Fibroblast of lung (primary cell): ENCODE data around the gene EGLN3. TPM values are rescaled to one million over a fixed set of nuclear protein-coding genes. Genes with fewer than 3 reads are reported as not detected.
A peak's percentile ranks its signal among the peaks of the same experiment; 100 is the strongest.

Experiments
- DNase-seq, 2 donors: peaks; one replicate each; pipeline versions ENCODE4 v3.0.0 to v3.0.0-alpha.2; 2010; ENCODE audit warnings: low read depth in 2 of 2
- H2AFZ ChIP-seq: 2 replicates; pipeline ENCODE4 v1.5.1; 2012; ENCODE audit warnings: low read length, control low read depth, inconsistent platforms
- H3K27ac ChIP-seq: 2 replicates; pipeline ENCODE4 v1.5.1; 2011; ENCODE audit warnings: low read length, control low read depth; ENCODE audit not compliant: insufficient read depth
- H3K27me3 ChIP-seq: 2 replicates; pipeline ENCODE4 v1.5.1; 2011; ENCODE audit warnings: mild to moderate bottlenecking, low read length; ENCODE audit not compliant: control insufficient read depth, insufficient read depth
- H3K36me3 ChIP-seq: 2 replicates; pipeline ENCODE4 v1.5.1; 2011; ENCODE audit warnings: low read length; ENCODE audit not compliant: control insufficient read depth, insufficient read depth
- H3K4me1 ChIP-seq: 2 replicates; pipeline ENCODE4 v1.5.1; 2011; ENCODE audit warnings: low read length; ENCODE audit not compliant: control insufficient read depth, insufficient read depth; ENCODE audit errors: extremely low read depth
- H3K4me2 ChIP-seq: 2 replicates; pipeline ENCODE4 v1.5.1; 2011; ENCODE audit warnings: low read length, control low read depth; ENCODE audit not compliant: insufficient read depth; ENCODE audit errors: extremely low read depth
- H3K4me3 ChIP-seq, 4 experiments: fragments of 200-600 bp in 1 of 4; sonication (generic) in 1 of 4; replicated peaks in 1 of 4; 2 replicates each; pipeline ENCODE4 v1.5.1; 2011 to 2016; ENCODE audit warnings: low read length in 4 of 4, low read depth in 3 of 4, mild to moderate bottlenecking in 3 of 4, control low read depth in 2 of 4, inconsistent platforms in 1 of 4, mixed read lengths in 1 of 4; ENCODE audit not compliant: insufficient read depth in 1 of 4; ENCODE audit errors: control extremely low read depth in 1 of 4
- H3K79me2 ChIP-seq: 2 replicates; pipeline ENCODE4 v1.5.1; 2012; ENCODE audit warnings: mild to moderate bottlenecking, low read length, inconsistent platforms; ENCODE audit not compliant: control insufficient read depth, insufficient read depth
- H3K9ac ChIP-seq: 2 replicates; pipeline ENCODE4 v1.5.1; 2011; ENCODE audit warnings: mild to moderate bottlenecking, low read length, control low read depth; ENCODE audit not compliant: insufficient read depth
- H3K9me3 ChIP-seq: 2 replicates; pipeline ENCODE4 v1.5.1; 2012; ENCODE audit warnings: low read depth, low read length; ENCODE audit not compliant: control insufficient read depth, insufficient read depth
- H4K20me1 ChIP-seq: 2 replicates; pipeline ENCODE4 v1.5.1; 2011; ENCODE audit warnings: low read length; ENCODE audit not compliant: control insufficient read depth, insufficient read depth; ENCODE audit errors: extremely low read depth
- CTCF ChIP-seq, 2 donors: IDR thresholded peaks in 1 of 2; conservative IDR thresholded peaks in 1 of 2; 1 replicate in 1 of 2; 2 replicates in 1 of 2; pipeline ENCODE4 v1.5.1; 2011 to 2012; ENCODE audit warnings: low read length in 2 of 2, control low read depth in 1 of 2, inconsistent platforms in 1 of 2, low read depth in 1 of 2, mild to moderate bottlenecking in 1 of 2
- EZH2 ChIP-seq: IDR thresholded peaks from 2 replicates; pipeline ENCODE4 v1.5.1; 2012; ENCODE audit warnings: low read length, control low read depth, mild to moderate bottlenecking; ENCODE audit errors: missing control alignments
- polyA plus RNA-seq, 2 donors: library from polyadenylated mRNA; depleted of rRNA in 1 of 2; stranded (reverse) in 1 of 2; unstranded in 1 of 2; fragments of >200 nt; gene quantifications; 2 replicates each; pipeline ENCODE4 v1.2.1, GENCODE V29; 2011 to 2012; ENCODE audit warnings: missing spikeins in 1 of 2
- total RNA-seq: library from RNA; depleted of rRNA; stranded (reverse); fragments of >200 nt; gene quantifications from 2 replicates; pipeline ENCODE4 v1.2.1, GENCODE V29; 2014

Gene EGLN3
- total and polyA plus RNA-seq, 2 donors (not counting 1 experiment from before 2014, with no cell fraction given), result 0.08 to 0.66 TPM

- DNase-seq, result no peak
- no peaks in the 10 kb centered on the region for H3K36me3 ChIP-seq
- TF ChIP-seq EZH2, result no peak
- no peak for TF ChIP-seq CTCF (conservative IDR thresholded peaks at IDR 0.05 in 1 of 2, IDR thresholded peaks at IDR 0.05 in 1 of 2; ENCODE audit: low read depth in 1 of 2, low read length in 2 of 2)
- H4K20me1 ChIP-seq, result no peaks in the 10 kb centered on the region
- no peak overlapping the region for H3K4me3 ChIP-seq
- H3K27ac ChIP-seq, result no peak overlapping the region
- no peak overlapping the region for H3K4me2 ChIP-seq
- H2AFZ ChIP-seq, result no peak overlapping the region
- H3K4me1 ChIP-seq, result no peaks in the 10 kb centered on the region
- H3K9me3 ChIP-seq, result no peaks in the 10 kb centered on the region
- no peaks in the 10 kb centered on the region for H3K79me2 ChIP-seq
- no peak overlapping the region for H3K9ac ChIP-seq
- peaks cover 20% of the 10 kb centered on the region for H3K27me3 ChIP-seq
Measured at GRCh38 chr14:33954016-33954598, 3.2 kb upstream of the EGLN3 start.

DNA sequence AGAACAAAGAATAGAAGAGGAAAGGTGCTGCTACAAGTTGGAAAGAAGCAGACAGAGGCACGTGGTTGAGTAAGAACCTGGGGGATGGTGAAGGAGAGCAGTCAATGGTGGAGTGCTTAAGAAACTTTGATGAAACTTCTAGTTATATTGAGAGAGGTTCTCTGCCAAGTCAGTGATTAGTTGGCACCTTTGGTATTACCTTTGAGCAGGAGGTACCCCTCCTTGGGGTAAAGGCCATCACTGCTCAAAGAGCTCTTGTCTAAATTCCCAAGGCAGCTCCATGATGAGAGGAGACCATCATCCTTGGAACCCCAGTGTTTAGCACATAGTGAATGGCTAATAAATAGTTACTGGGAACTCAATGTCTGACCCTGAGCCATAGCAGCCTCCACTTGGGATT lies 1.7 kb upstream of the EGLN3 start:
- no peak overlapping the region for H3K4me2 ChIP-seq
- DNase-seq, result no peak
- no peaks in the 10 kb centered on the region for H3K79me2 ChIP-seq
- peaks cover 21% of the 10 kb centered on the region for H3K27me3 ChIP-seq
- H2AFZ ChIP-seq, result no peak overlapping the region
- no peaks in the 10 kb centered on the region for H4K20me1 ChIP-seq
- no peaks in the 10 kb centered on the region for H3K4me1 ChIP-seq
- no peak overlapping the region for H3K4me3 ChIP-seq
- TF ChIP-seq CTCF (conservative IDR thresholded peaks at IDR 0.05 in 1 of 2, IDR thresholded peaks at IDR 0.05 in 1 of 2; ENCODE audit: low read depth in 1 of 2, low read length in 2 of 2), result no peak
- no peak for TF ChIP-seq EZH2
- H3K36me3 ChIP-seq, result no peaks in the 10 kb centered on the region
- H3K27ac ChIP-seq, result no peak overlapping the region
- H3K9ac ChIP-seq, result no peak overlapping the region
- H3K9me3 ChIP-seq, result no peaks in the 10 kb centered on the region

DNA sequence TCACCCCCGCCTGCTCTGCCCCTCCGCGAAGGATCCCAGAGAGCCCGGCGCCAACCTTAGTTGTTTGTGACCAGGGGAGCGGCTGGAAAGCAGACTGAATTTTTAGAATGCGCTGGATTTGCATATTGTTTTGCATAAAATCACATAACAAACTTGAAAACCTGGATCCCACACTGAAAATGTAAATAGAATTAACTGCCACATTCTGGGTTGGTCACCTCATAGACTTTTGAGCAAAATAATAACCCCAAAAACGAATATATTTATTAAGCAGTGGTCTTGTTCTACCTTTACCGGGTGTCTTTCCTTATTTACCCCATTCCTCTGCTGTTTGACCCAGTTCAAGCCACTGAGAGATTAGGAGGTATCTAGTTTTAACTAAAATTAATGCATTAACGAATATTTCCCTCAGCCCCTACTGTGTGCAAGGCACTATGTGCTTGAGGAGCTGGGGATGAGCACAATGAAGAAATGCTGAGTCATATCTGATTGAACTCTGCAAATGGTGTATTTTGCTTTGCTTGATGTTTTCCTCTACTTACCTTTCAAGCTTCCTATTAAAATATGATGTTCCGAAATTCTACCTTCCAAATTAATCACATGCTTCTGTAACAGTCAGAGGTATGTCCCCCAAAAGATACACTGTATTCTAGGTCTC lies 438 bp upstream of the EGLN3 start:
- H3K4me3 ChIP-seq, result peak overlapping the region; percentile 48 to 63 (median 57)
- H3K4me2 ChIP-seq, result peak overlapping the region; percentile 75
- peak overlapping the region; percentile 26 for H3K9ac ChIP-seq
- no peaks in the 10 kb centered on the region for H3K4me1 ChIP-seq
- no peak for DNase-seq
- H2AFZ ChIP-seq, result no peak overlapping the region
- TF ChIP-seq EZH2 (no peak), CTCF (conservative IDR thresholded peaks at IDR 0.05 in 1 of 2, IDR thresholded peaks at IDR 0.05 in 1 of 2; ENCODE audit: low read depth in 1 of 2, low read length in 2 of 2) (no peak)
- H4K20me1 ChIP-seq, result no peaks in the 10 kb centered on the region
- no peak overlapping the region for H3K27ac ChIP-seq
- peaks cover 21% of the 10 kb centered on the region for H3K27me3 ChIP-seq
- no peaks in the 10 kb centered on the region for H3K79me2 ChIP-seq
- H3K36me3 ChIP-seq, result no peaks in the 10 kb centered on the region
- no peaks in the 10 kb centered on the region for H3K9me3 ChIP-seq
